Measurements from ENCODE around the gene SPATA20.

The SPATA20 gene

GRCh38 chr17:50539762-50540559 is 7.0 kb upstream of the SPATA20 start:
- no peak overlapping the region for H3K4me2 ChIP-seq
- no peak overlapping the region for H2AFZ ChIP-seq (ENCODE audit: low read depth)

GRCh38 chr17:50540560-50541401 is 6.2 kb upstream of the SPATA20 start:
- Histone ChIP-seq H3K4me1 (ENCODE audit: low read depth, poor library complexity, severe bottlenecking) (peaks cover 5% of the 10 kb centered on the region), H2AFZ (ENCODE audit: low read depth) (no peak overlapping the region; the same call in 1 of the 2 replicates), H3K27ac (no peak overlapping the region), H3K4me3 (IDR thresholded peaks at IDR 0.05; ENCODE audit: insufficient read depth, low read depth, low read length) (no peak overlapping the region), H4K20me1 (ENCODE audit: insufficient read depth) (no peaks in the 10 kb centered on the region), H3K27me3 (ENCODE audit: insufficient read depth, low read depth) (peaks cover 30% of the 10 kb centered on the region; the same call in 1 of the 2 replicates), H3K79me2 (ENCODE audit: insufficient read depth, low read depth) (no peaks in the 10 kb centered on the region), H3K36me3 (ENCODE audit: insufficient read depth) (no peaks in the 10 kb centered on the region), H3K4me2 (peak overlapping the region; percentile 71; the same call in 1 of the 2 replicates), H3K9ac (no peak overlapping the region)
- no peak for TF ChIP-seq CTCF (conservative IDR thresholded peaks at IDR 0.05; ENCODE audit: low read depth, low read length)

More at GRCh38 chr17:50539762-50540559, 7.0 kb upstream of the SPATA20 start:
- H3K36me3 ChIP-seq (ENCODE audit: insufficient read depth): no peaks in the 10 kb centered on the region
- peaks cover 33% of the 10 kb centered on the region; the same call in 1 of the 2 replicates for H3K27me3 ChIP-seq (ENCODE audit: insufficient read depth, low read depth)
- no peaks in the 10 kb centered on the region for H3K79me2 ChIP-seq (ENCODE audit: insufficient read depth, low read depth)
- no peak overlapping the region for H3K4me3 ChIP-seq (IDR thresholded peaks at IDR 0.05; ENCODE audit: insufficient read depth, low read depth, low read length)
- H3K9ac ChIP-seq: no peak overlapping the region
- no peak for TF ChIP-seq CTCF (conservative IDR thresholded peaks at IDR 0.05; ENCODE audit: low read depth, low read length)
- peaks cover 5% of the 10 kb centered on the region for H3K4me1 ChIP-seq (ENCODE audit: low read depth, poor library complexity, severe bottlenecking)
- H4K20me1 ChIP-seq (ENCODE audit: insufficient read depth): no peaks in the 10 kb centered on the region
- no peak overlapping the region for H3K27ac ChIP-seq

DNA sequence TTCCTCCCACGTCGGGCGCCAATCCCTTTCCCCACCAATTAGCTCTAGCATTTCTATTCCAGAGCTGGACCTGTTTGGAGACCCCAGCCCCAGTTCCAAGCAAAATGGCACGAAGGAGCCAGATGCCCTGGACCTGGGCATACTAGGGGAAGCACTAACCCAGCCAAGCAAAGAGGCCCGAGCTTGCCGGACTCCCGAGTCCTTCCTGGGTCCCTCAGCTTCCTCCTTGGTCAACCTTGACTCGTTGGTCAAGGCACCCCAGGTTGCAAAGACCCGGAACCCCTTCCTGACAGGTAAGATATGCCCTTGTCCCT is 5.6 kb upstream of the SPATA20 start:
- no peak overlapping the region for H3K27ac ChIP-seq
- no peaks in the 10 kb centered on the region for H3K79me2 ChIP-seq (ENCODE audit: insufficient read depth, low read depth)
- no peak for TF ChIP-seq CTCF (conservative IDR thresholded peaks at IDR 0.05; ENCODE audit: low read depth, low read length)
- H4K20me1 ChIP-seq (ENCODE audit: insufficient read depth): no peaks in the 10 kb centered on the region
- peaks cover 24% of the 10 kb centered on the region; the same call in 1 of the 2 replicates for H3K27me3 ChIP-seq (ENCODE audit: insufficient read depth, low read depth)
- H2AFZ ChIP-seq (ENCODE audit: low read depth): peak overlapping the region; percentile 93
- peak overlapping the region; percentile 71 for H3K4me2 ChIP-seq
- peaks cover 6% of the 10 kb centered on the region for H3K4me1 ChIP-seq (ENCODE audit: low read depth, poor library complexity, severe bottlenecking)
- no peak overlapping the region for H3K4me3 ChIP-seq (IDR thresholded peaks at IDR 0.05; ENCODE audit: insufficient read depth, low read depth, low read length)
- no peak overlapping the region for H3K9ac ChIP-seq
- H3K36me3 ChIP-seq (ENCODE audit: insufficient read depth): no peaks in the 10 kb centered on the region

GRCh38 chr17:50541716-50542688 is 5.0 kb upstream of the SPATA20 start:
- H3K79me2 ChIP-seq (ENCODE audit: insufficient read depth, low read depth): no peaks in the 10 kb centered on the region
- H3K4me3 ChIP-seq (IDR thresholded peaks at IDR 0.05; ENCODE audit: insufficient read depth, low read depth, low read length): no peak overlapping the region
- H3K4me2 ChIP-seq: peak overlapping the region; percentile 71
- no peaks in the 10 kb centered on the region for H3K36me3 ChIP-seq (ENCODE audit: insufficient read depth)
- peaks cover 11% of the 10 kb centered on the region for H3K4me1 ChIP-seq (ENCODE audit: low read depth, poor library complexity, severe bottlenecking)
- peaks cover 18% of the 10 kb centered on the region; the same call in 1 of the 2 replicates for H3K27me3 ChIP-seq (ENCODE audit: insufficient read depth, low read depth)
- H4K20me1 ChIP-seq (ENCODE audit: insufficient read depth): no peaks in the 10 kb centered on the region
- TF ChIP-seq CTCF (conservative IDR thresholded peaks at IDR 0.05; ENCODE audit: low read depth, low read length): no peak
- no peak overlapping the region for H3K27ac ChIP-seq
- peak overlapping the region; percentile 0; the same call in 1 of the 2 replicates for H3K9ac ChIP-seq
- peak overlapping the region; percentile 93 for H2AFZ ChIP-seq (ENCODE audit: low read depth)
